Chondrocyte (in vitro differentiated cells): ENCODE measurements around the gene PRG3. TPM values are rescaled to one million over a fixed set of nuclear protein-coding genes. Genes with fewer than 3 reads are reported as not detected.

Experiments
- DNase-seq: peaks from one replicate; pipeline ENCODE4 v3.0.0; 2021; ENCODE audit warnings: mixed read lengths, low spot score
- H3K27ac Mint-ChIP-seq: one replicate; pipeline ENCODE4 v1.8.0; 2021; ENCODE audit warnings: mild to moderate bottlenecking, moderate library complexity, mixed read lengths; ENCODE audit not compliant: unreplicated experiment
- H3K27me3 Mint-ChIP-seq: 2 replicates; pipeline ENCODE4 v1.8.0; 2021; ENCODE audit warnings: low read depth, mixed read lengths
- H3K36me3 Mint-ChIP-seq: 2 replicates; pipeline ENCODE4 v1.8.0; 2021; ENCODE audit warnings: low read depth, mixed read lengths
- H3K4me1 Mint-ChIP-seq: 2 replicates; pipeline ENCODE4 v1.8.0; 2021; ENCODE audit warnings: low read depth, mild to moderate bottlenecking, mixed read lengths
- H3K4me3 Mint-ChIP-seq: one replicate; pipeline ENCODE4 v1.8.0; 2021; ENCODE audit warnings: mild to moderate bottlenecking, moderate library complexity, mixed read lengths; ENCODE audit not compliant: unreplicated experiment
- H3K9me3 Mint-ChIP-seq: 2 replicates; pipeline ENCODE4 v1.8.0; 2021; ENCODE audit warnings: low read depth, mixed read lengths
- total RNA-seq: library from RNA; stranded (reverse); gene quantifications from 3 replicates; pipeline ENCODE4 v1.2.1, GENCODE V29; 2021
- TF ChIP-seq, protein P1 (sequence below): fragments of 200-600 bp; sonication (generic); IDR thresholded peaks from 2 replicates; pipeline ENCODE4 v1.5.0; 2021; ENCODE audit warnings: antibody characterized with exemption, mild to moderate bottlenecking, moderate library complexity

The PRG3 gene
- total RNA-seq, 1 donor from 2014 or later: not detected

DNA sequence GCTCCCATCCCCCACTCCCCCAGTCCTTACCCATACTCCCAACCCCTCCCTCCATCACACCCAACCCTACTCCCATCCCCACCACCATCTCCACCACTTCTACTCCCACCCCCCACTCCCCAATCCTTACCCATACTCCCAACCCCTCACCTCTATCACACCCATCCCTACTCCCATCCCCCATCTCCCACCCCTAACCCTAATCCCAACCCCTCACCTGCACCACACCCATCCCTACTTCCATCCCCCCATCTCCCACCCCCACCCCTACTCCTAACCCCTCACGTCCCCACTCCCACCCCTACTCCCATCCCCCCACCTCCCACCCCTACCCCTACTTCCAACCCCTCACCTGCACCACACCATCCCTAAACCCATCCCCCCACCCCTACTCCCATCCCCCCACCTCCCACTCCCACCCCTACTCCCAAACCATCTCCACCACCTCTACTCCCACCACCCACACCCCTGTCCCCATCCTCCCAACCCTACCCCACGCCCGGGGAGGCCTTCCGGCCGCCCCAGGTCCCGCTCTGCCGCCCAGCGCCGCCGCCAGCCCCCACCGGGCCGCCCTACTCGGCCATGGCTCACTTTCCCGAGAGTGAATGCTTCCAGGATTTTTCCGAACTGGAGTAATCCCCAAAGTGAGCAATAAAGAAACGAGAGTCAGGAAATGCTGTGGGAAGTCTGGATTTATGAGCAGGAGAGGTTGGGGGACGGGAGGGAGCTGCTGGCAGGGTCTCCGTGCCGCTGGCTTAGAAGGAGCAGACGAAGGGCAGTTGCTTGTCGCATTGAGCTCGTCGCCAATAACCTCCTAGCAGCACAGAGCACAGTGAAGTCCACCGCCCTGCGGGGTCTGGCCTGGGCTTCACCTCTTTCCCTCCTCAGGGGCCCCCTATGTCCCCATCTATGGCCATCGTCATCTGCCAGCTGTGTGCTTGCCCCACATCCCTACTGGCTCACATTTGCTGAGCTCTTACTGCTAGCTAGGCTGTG, 4.6 kb downstream of the PRG3 start:
- no peak for DNase-seq
- H3K27ac Mint-ChIP-seq: no peak overlapping the region
- H3K4me3 Mint-ChIP-seq: no peak overlapping the region
- peaks cover 2% of the 10 kb centered on the region for H3K9me3 Mint-ChIP-seq
- TF ChIP-seq, protein P1, sequence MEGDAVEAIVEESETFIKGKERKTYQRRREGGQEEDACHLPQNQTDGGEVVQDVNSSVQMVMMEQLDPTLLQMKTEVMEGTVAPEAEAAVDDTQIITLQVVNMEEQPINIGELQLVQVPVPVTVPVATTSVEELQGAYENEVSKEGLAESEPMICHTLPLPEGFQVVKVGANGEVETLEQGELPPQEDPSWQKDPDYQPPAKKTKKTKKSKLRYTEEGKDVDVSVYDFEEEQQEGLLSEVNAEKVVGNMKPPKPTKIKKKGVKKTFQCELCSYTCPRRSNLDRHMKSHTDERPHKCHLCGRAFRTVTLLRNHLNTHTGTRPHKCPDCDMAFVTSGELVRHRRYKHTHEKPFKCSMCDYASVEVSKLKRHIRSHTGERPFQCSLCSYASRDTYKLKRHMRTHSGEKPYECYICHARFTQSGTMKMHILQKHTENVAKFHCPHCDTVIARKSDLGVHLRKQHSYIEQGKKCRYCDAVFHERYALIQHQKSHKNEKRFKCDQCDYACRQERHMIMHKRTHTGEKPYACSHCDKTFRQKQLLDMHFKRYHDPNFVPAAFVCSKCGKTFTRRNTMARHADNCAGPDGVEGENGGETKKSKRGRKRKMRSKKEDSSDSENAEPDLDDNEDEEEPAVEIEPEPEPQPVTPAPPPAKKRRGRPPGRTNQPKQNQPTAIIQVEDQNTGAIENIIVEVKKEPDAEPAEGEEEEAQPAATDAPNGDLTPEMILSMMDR: no peak
- H3K27me3 Mint-ChIP-seq: peaks cover 37% of the 10 kb centered on the region
- no peaks in the 10 kb centered on the region for H3K4me1 Mint-ChIP-seq
- no peaks in the 10 kb centered on the region for H3K36me3 Mint-ChIP-seq

DNA sequence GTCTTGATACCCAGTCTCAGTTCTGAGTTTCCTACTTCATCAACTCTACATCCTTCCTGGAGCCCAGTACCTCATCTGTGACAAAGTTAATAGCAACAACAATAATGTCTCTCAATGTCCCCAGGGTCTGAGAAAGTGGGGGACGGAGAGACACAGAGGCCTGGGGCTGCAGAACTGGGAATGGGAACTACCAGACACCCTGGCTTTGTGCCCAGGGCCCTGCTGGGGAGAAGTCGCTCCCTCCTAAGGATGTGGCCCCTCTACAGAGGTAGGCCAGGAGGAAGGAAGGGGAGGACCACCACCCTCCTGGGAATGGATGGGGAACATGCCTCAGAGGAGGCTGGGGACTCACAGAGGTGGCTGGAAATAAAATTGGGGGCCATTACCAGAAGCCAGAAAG, 5.5 kb downstream of the PRG3 start:
- Mint-ChIP-seq H3K27me3 (peaks cover 36% of the 10 kb centered on the region), H3K4me3 (no peak overlapping the region), H3K4me1 (no peaks in the 10 kb centered on the region), H3K9me3 (peaks cover 2% of the 10 kb centered on the region), H3K27ac (no peak overlapping the region), H3K36me3 (no peaks in the 10 kb centered on the region)
- TF ChIP-seq, protein P1: no peak
- DNase-seq: no peak

DNA sequence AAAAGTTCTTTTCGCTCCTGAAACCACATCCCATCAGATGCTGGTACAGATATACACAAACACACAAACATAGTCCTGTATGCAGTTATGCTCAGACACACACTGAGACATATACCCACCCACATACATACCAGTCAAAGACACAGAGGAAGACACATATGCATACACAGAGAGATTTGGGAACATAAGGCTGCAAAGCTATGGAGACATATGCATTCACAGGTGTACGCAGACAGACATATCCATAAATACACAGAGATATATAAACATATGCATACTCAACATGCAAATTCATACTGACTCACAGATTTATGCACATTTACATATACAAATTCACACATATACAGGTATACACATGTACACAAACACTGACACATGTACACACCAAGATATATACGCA, 6.0 kb downstream of the PRG3 start:
- DNase-seq: no peak
- TF ChIP-seq, protein P1: no peak
- no peaks in the 10 kb centered on the region for H3K36me3 Mint-ChIP-seq
- peaks cover 34% of the 10 kb centered on the region for H3K27me3 Mint-ChIP-seq
- H3K4me3 Mint-ChIP-seq: no peak overlapping the region
- no peaks in the 10 kb centered on the region for H3K4me1 Mint-ChIP-seq
- H3K9me3 Mint-ChIP-seq: peaks cover 2% of the 10 kb centered on the region
- no peak overlapping the region for H3K27ac Mint-ChIP-seq

DNA sequence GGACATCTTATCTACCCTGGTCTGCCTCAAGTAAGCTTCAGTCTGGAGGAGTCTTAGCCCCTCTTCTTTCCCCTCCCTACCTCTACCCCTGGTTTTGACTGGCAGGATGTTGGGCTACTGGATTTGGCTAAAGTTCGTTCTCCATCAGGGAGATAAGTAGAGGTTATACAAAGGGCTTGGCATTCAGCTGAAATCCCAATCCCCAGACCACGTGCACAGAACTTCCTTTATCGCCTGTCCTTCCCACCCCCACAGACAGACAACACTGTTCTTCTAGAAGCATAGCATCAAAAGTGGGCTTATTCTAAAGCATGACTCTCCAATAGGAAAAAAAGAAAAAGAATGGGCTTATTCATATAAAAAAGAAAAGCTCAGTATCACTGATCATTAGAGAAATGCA, 7.8 kb downstream of the PRG3 start:
- Mint-ChIP-seq H3K36me3 (no peaks in the 10 kb centered on the region), H3K27ac (no peak overlapping the region), H3K27me3 (peaks cover 22% of the 10 kb centered on the region), H3K4me3 (no peak overlapping the region), H3K4me1 (no peaks in the 10 kb centered on the region), H3K9me3 (peaks cover 2% of the 10 kb centered on the region)
- DNase-seq: no peak
- TF ChIP-seq, protein P1: no peak

DNA sequence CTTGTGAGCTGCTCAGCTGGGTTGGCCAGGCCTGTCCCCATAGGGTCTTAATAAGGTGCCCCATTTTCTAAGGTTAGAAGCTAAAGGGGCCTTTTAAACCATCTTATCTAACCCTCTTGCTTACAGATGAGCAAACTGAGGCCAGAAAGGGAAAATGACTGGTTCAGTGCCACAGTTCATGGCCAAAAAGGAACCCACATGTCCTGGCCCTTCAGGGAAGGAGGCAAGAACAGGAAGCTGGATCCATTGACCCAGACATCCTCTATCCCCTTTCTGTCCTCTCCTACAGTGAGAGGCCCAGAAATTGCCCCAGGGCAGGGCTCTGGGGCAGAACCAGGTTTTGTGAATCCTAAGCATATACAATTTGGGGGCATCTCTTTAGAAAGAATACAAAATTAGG, 10.0 kb downstream of the PRG3 start:
- TF ChIP-seq, protein P1: no peak
- peaks cover 21% of the 10 kb centered on the region for H3K27me3 Mint-ChIP-seq
- H3K4me1 Mint-ChIP-seq: no peaks in the 10 kb centered on the region
- H3K36me3 Mint-ChIP-seq: no peaks in the 10 kb centered on the region
- H3K9me3 Mint-ChIP-seq: peaks cover 2% of the 10 kb centered on the region
- H3K27ac Mint-ChIP-seq: no peak overlapping the region
- DNase-seq: no peak
- H3K4me3 Mint-ChIP-seq: no peak overlapping the region
